Measurements from ENCODE around the gene LRRC23.

The LRRC23 gene

DNA sequence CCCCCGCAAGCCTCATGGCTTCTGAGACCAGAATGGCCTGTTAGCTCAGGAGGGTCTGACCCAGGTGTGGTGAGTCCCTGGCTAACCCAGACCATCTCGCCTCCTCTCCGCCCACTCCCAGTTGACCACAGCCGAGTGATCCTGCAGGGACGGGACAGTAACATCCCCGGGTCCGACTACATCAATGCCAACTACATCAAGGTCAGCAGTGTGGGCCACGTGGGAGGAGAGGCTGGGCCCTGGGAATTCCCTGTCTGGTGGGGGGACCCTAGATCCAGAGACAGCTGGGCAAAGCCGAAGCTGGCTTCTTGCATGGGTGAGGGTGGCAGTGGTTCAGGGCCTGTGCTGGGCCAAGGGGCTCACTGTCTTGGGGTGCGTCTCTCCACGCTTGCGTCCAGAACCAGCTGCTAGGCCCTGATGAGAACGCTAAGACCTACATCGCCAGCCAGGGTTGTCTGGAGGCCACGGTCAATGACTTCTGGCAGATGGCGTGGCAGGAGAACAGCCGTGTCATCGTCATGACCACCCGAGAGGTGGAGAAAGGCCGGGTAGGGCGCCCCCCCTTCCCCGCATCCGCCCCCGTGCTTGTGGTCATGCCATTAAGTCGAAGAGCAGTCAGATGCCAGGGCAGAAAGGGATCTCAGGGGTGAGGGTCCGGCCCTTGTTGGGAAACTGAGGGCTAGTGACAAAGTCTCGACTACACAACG is 51.6 kb downstream of the LRRC23 start:
- no peak for DNase-seq (ENCODE audit: low read depth in 2 of 2)

DNA sequence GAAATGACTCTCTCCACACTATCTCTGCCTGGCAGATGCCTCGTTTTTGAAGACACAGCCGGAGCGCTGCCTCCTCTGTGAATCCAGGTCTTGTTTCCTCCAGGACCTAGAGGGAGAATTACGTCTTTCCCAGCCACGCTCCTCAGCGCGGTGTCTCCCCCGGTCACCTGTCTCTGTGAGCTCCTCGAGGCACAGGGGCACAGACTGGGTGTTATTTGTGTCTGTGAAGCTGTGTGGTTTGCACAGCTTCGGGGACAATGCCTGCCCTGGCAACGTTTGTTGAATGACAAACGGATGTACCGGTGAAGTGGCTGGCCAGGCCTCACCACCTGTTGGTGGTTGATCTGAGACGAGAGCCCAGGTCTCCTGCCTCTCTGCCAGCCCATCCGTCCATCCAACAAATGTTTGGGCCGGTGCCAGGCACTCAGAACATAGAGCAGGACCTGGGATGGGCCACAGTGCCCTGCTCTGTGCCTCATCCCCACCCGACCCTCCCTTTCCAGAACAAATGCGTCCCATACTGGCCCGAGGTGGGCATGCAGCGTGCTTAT is 52.6 kb downstream of the LRRC23 start:
- DNase-seq (ENCODE audit: low read depth in 2 of 2), result no peak

DNA sequence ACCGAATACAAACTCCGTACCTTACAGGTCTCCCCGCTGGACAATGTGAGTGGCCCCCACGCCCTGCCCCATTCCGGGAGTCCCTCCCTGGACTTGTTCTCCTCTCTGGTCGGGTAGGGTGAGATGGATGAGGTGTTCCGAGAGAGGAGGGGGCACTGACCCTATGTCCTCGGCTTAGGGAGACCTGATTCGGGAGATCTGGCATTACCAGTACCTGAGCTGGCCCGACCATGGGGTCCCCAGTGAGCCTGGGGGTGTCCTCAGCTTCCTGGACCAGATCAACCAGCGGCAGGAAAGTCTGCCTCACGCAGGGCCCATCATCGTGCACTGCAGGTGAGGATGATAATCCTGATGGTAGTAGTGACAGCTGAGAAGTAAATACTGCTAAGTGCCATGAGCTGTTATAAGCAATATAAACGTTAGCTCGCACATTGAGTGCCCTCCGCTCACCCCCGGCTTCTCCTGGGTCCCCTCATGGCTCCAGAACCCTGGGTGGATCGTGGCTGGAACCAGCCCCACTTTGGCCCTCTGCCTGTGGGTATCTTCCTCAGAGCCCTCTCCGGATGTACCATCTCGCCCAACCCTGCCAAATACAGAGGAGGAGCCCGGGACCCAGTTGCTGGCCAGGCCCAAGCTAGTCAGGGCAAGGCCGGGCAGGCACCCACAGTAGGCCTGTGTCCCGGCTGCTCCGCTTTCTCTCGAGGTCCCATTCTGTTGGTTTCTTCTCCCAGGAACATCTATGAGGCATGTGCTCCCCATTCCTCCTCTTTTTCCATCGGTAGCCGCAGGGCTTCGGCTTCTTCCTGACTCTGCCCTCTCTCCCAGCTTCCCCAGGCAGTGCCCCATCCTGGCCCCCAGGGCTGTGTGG is 53.4 kb downstream of the LRRC23 start:
- DNase-seq (ENCODE audit: low read depth in 2 of 2), result no peak

DNA sequence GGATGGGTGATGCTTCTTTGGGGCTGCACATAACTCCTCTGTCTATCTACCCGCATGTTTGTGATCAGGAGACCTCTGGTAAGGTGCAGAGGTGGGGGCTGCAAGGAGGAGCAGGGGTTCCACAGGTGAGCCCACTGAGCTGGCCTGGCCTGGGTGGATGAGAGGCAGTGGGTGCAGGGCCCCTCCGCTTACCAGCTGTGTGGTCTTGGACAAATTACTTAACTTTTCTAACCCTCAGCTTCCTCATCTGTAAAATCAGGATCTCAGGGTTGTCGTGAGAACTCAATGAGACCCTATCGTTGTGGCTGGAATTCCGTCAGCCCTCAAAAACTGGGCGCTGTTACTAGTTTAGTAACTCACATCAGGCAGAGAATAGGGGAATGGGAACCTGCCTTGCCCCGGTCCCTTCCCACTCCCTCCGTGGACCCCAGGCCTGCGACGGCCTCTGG is 54.0 kb downstream of the LRRC23 start:
- DNase-seq (ENCODE audit: low read depth in 2 of 2), result no peak

DNA sequence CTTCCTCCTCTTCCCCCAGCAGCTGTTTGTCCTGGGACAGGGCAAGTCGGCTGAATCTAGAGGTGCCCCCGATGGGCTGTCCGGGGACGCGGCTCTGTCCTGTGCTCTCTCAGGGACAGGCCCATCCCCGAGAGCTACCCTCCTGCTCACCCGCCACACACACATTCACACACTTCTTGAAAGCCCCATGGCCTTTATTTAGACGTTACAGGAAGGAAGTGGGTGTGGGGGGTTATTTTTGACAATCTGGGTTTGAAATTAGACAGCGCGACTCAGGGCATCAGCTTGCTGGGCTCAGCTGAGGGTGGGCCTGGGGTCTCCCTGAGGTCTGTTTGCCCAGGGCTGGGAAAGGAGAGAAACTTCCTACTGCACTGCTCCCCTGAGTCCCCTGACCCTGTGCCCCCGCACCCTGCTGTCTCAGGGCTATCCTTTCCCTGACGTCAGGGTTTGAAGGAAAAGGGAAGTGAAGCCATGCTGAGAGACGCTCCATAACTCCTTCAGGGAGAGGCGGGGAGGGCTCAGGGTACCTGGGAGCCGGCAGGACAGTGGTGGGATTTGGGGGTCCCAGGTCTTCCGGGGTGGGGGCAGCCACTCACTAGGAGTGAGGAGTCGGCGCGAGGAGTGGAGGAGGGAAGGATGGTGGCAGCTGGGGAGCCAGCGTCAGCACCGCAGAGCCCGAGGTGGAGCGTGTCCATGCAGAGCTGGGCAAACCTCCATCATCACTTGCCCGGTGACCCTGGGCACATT is 54.6 kb downstream of the LRRC23 start:
- no peak for DNase-seq (ENCODE audit: low read depth in 2 of 2)

DNA sequence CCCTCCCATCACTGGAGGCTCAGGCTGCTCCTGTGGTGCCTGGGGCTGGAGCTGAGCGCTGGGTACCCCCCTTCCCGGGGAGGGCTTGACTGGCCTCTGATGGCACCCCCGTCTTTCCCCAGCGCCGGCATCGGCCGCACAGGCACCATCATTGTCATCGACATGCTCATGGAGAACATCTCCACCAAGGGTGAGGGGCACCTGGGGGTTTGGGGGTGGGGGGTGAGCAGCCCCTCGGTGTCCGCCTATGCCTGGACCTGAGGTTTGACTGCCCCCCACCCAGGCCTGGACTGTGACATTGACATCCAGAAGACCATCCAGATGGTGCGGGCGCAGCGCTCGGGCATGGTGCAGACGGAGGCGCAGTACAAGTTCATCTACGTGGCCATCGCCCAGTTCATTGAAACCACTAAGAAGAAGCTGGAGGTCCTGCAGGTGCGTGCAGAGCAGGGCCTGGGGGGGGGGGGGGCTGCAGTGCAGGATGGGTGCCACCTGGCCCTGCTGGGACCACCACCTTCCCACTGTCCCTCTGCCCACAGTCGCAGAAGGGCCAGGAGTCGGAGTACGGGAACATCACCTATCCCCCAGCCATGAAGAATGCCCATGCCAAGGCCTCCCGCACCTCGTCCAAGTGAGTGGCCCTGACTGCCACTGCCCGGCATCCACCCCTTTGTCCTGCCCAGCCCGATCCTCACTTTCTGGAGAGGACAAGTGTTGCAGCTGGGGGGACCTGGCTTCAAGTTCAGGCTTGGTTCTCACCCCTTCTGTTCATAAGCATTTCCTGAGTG is 55.4 kb downstream of the LRRC23 start:
- no peak for DNase-seq (ENCODE audit: low read depth in 2 of 2)

DNA sequence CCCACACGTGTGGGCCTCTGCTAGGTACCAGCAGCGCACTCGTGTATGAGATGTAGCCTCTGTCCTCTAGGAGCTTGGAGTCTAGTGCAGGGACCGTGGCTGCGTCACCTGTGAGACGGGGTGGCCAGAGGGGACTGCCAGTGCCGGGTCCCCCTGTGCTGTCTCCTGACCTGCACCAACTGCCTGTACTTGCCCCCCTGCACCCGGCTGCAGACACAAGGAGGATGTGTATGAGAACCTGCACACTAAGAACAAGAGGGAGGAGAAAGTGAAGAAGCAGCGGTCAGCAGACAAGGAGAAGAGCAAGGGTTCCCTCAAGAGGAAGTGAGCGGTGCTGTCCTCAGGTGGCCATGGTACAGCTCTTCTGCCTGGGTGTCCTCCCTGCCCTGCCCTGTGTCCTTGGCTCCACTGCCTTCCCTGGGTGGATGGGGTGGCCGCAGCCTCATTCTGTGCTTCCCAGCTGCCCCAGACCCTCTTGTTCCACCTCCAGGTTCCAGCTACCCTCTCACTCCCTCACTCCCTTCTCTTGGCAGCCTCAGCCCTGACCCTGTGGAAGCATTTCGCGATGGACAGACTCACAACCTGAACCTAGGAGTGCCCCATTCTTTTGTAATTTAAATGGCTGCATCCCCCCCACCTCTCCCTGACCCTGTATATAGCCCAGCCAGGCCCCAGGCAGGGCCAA is 56.1 kb downstream of the LRRC23 start:
- no peak for DNase-seq (ENCODE audit: low read depth in 2 of 2)

DNA sequence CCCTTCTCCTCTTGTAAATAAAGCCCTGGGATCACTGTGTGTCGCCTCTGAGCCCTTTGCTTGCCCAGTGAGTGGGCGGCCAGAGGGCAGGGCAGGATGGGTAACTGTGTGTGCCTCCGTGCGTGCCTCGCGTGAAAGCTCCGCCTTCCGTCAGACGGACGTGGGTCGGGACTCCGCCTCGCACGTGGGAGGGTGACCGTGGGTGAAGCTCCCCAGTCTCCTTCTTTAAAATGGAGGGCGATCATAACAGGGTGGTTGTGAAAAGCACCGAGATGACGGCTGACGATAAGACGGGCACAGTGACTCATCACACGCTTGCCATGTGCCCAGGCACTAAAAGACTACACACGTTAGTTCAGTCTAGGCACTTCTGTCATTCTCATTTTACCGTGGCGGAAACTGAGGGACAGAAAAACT is 56.7 kb downstream of the LRRC23 start:
- DNase-seq (ENCODE audit: low read depth in 2 of 2), result peak; percentile 84 to 90

DNA sequence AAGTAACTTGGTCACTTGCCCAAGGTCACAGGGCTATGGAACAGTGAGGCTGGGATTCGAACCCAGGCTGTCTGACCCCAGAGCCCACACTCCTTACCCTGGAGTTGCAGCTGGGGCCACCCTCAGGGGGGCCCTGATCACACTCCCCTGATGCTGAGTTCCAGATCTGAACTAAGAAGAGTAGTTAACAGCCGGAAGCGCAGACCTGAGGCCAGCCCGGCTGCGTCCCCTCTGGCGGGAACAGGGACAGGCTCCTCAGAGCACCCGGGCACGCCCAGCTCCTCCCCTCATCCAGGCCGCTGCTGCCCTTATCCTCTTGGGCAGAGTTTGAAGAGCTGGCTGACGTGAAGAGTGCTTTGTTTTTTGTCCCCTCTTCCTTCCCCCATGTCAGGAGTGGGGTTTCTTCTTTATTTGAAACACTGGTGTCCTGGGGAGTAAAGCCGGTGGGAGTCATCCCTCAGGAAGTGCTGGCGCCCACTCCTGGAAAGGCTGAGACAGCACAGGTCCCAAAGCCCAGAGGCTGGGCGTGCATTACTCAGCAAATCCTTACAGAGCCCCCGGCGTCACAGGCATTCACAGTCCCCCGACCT is 57.2 kb downstream of the LRRC23 start:
- no peak for DNase-seq (ENCODE audit: low read depth in 2 of 2)

DNA sequence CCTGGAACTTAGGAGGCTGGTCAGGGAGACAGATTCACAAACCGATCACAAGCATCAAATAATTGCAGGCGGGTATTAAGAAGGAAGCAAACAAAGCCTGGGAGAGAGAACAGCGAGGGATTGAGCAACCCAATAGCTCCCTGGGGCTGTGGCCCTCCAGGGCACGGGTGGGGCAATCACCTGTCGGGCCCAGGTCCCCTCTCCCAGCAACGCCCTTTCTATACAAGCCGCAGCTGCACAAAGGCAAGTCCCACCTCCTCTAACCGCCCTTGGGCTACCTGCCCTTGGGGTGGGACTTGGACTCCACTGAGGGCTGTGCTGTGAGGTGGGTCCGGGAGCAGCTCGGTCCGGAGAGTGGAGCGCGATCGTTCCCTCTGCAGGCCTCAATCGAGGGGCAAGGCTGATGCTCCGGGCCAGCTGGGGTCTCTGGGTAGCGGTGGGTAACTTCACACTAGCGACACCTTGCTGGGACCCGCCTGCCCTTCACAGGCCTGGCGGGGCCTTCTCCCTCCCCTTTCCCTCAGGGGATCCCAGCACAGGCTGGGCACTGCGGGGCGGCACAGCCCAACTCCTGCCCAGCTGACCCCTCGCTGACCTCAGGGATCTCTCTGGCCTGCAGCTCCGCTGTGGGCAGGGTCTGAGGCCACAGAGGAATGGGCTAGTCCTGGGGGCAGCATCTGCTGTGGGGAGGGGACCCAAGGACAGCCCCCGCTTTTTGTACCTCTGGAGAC is 57.8 kb downstream of the LRRC23 start:
- no peak for DNase-seq (ENCODE audit: low read depth in 2 of 2)

DNA sequence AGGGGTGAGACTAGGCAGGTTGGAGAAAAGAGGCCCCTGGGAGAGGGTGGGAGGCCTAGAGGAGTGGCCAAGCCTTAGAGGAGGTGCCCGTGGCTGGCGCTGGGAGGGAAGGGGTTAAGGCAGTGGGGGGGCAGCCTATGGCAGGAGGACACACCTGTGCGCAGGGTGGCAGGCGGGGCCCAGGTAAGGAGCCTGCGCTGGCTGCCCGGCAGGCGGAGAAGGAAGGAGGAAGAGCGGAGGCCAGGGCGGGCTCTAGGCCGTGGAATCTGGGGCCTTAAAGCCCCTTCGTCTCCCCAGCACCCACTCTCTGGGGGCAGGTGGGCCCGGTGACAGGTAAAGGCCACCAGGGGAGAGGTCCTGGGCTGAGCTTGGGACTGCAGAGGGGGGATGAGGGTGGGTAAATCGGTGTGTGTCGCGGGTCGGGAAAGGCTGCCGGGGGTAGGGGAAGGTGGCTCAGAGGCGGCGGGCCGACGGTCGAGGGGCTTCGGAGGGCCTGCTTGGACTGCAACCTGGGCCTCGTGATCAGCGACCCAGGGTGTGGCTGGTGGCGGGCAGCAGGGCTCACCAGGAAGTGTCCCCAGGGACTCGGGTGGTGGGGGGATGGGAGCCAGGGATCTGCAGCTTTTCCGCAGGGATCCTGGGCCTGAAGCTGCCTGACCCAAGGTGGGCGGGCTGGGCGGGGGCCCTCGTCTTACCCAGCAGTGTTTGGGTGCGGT is 58.6 kb downstream of the LRRC23 start:
- no peak for DNase-seq (ENCODE audit: low read depth in 2 of 2)

Data from stimulated activated CD8-positive, alpha-beta memory T cell treated with anti-CD3 and anti-CD28 coated beads, Interleukin-2, amount 100 ng/mL, for 48 hours (primary cell).